Measurements from ENCODE around the gene TMEM132A.

DNA sequence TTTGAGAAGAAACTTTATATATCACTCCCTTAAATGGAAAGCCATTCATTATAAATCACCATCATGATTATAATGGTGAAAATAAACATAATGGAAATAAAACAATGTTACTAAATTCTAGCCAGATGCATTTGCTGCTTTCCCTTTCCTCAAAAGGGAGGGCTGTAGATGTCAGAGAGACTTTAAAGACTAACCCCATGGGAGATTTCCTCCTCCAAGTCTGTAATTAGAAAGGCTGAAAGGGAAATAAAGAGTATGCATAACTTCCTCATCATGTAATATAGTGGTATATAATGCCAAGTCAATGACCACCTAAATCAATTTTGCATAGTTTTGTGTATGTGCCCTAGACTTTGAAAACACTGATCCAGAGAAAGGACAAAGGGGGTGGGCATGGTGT is 53.6 kb downstream of the TMEM132A start:
- TF ChIP-seq POLR2A (IDR thresholded peaks at IDR 0.05; ENCODE audit: low read depth, low read length) (no peak), TAF1 (IDR thresholded peaks at IDR 0.05; ENCODE audit: low read depth, low read length) (no peak), POLR2AphosphoS5 (IDR thresholded peaks at IDR 0.05; ENCODE audit: low read depth, low read length) (no peak), SPI1 (IDR thresholded peaks at IDR 0.05; ENCODE audit: low read depth, low read length) (no peak), POU2F2 (IDR thresholded peaks at IDR 0.05; ENCODE audit: low read depth, low read length) (no peak)

Data from GM12891 (cell line).